ENCODE data around the gene BTBD19. TPM values are rescaled to one million over a fixed set of nuclear protein-coding genes. Genes with fewer than 3 reads are reported as not detected.
A peak's percentile ranks its signal among the peaks of the same experiment; 100 is the strongest.

The BTBD19 gene
- total and polyA plus RNA-seq, 9 of the 15 experiments (the other 6 are each of a cell fraction or from before 2014, with no cell fraction given) = 0.22 to 2.0 (median 0.95) TPM

DNA sequence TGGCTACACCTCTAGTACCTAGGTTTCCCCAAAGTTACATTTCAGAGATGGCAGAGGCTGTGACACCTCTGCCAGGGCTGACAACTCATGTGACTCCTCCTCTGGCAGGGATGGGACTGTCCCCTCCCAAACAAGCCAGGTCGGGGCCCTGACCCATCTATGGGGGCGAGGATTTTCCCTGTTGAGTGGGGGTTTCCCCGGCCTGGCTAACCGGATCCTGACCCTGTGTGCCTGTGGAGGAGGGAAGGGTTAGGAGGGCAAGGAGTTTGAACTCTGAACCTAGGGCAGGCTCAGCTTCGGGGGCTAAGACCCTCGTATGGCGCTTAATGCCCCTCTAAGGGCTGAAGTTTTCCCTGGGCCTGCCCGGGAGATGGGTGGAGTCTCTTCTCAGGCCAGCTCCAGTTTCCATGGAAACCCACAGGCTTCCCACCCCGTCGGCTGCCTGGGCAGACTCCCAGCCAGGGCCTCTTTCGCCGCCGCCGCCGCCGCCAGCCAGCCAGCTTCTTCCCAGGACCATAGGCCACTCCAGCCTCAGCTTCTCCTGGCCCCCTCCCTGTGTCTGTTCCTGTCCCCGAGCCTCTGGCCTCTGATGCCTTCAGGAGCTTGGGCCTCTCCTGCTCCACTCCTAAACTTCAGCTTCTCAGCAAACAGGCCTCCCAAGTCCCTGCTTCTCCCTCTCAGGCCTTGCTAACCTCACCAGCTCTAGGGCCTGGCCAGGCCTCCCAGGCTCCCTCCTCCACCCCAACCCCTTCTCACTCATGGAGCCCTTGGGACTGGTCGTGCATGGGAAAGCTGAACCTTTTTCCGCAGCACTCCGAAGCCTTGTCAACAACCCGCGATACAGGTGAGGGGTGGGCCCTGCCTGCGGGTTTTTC lies at the start of gene BTBD19 (continued):
- TF ChIP-seq, protein P1, sequence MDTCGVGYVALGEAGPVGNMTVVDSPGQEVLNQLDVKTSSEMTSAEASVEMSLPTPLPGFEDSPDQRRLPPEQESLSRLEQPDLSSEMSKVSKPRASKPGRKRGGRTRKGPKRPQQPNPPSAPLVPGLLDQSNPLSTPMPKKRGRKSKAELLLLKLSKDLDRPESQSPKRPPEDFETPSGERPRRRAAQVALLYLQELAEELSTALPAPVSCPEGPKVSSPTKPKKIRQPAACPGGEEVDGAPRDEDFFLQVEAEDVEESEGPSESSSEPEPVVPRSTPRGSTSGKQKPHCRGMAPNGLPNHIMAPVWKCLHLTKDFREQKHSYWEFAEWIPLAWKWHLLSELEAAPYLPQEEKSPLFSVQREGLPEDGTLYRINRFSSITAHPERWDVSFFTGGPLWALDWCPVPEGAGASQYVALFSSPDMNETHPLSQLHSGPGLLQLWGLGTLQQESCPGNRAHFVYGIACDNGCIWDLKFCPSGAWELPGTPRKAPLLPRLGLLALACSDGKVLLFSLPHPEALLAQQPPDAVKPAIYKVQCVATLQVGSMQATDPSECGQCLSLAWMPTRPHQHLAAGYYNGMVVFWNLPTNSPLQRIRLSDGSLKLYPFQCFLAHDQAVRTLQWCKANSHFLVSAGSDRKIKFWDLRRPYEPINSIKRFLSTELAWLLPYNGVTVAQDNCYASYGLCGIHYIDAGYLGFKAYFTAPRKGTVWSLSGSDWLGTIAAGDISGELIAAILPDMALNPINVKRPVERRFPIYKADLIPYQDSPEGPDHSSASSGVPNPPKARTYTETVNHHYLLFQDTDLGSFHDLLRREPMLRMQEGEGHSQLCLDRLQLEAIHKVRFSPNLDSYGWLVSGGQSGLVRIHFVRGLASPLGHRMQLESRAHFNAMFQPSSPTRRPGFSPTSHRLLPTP (IDR thresholded peaks at IDR 0.05; ENCODE audit: borderline replicate concordance, extremely low read depth, insufficient read length) = no peak
- no peak for TF ChIP-seq HOXB6 (CRISPR knock-in tag; IDR thresholded peaks at IDR 0.05; ENCODE audit: borderline replicate concordance)
- no peak for TF ChIP-seq SNIP1 (IDR thresholded peaks at IDR 0.05; ENCODE audit: low read depth)
- no peak for TF ChIP-seq FOXM1 (IDR thresholded peaks at IDR 0.05; ENCODE audit: low read depth)
- no peak for TF ChIP-seq FOXM1 (CRISPR knock-in tag; IDR thresholded peaks at IDR 0.05; ENCODE audit: low read depth)
- no peak for TF ChIP-seq RBM17 (IDR thresholded peaks at IDR 0.05; ENCODE audit: borderline replicate concordance, low read depth, low read length)
- no peak for TF ChIP-seq EZH2 (IDR thresholded peaks at IDR 0.05; ENCODE audit: borderline replicate concordance, low read depth, low read length)
- TF ChIP-seq, protein P2, sequence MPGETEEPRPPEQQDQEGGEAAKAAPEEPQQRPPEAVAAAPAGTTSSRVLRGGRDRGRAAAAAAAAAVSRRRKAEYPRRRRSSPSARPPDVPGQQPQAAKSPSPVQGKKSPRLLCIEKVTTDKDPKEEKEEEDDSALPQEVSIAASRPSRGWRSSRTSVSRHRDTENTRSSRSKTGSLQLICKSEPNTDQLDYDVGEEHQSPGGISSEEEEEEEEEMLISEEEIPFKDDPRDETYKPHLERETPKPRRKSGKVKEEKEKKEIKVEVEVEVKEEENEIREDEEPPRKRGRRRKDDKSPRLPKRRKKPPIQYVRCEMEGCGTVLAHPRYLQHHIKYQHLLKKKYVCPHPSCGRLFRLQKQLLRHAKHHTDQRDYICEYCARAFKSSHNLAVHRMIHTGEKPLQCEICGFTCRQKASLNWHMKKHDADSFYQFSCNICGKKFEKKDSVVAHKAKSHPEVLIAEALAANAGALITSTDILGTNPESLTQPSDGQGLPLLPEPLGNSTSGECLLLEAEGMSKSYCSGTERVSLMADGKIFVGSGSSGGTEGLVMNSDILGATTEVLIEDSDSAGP (CRISPR knock-in tag; IDR thresholded peaks at IDR 0.05) = no peak
- TF ChIP-seq FOXA1 (IDR thresholded peaks at IDR 0.05; ENCODE audit: borderline replicate concordance) = no peak
- TF ChIP-seq PTTG1 (tag; IDR thresholded peaks at IDR 0.05; ENCODE audit: low read depth) = peak; percentile 37; the same call in 1 of the 2 replicates
- TF ChIP-seq NCOA1 (IDR thresholded peaks at IDR 0.05; ENCODE audit: low read depth) = no peak

Measured in K562 (cell line).